Tibial nerve (tissue), 4 donors: Measurements from ENCODE around the gene NRDE2. TPM values are rescaled to one million over a fixed set of nuclear protein-coding genes. Genes with fewer than 3 reads are reported as not detected.

ENCODE experiments used
- DNase-seq, 2 donors: peaks; one replicate each; pipeline ENCODE4 v3.0.0-alpha.2; 2019; ENCODE audit warnings: low spot score in 2 of 2
- H3K27ac ChIP-seq, 4 donors: fragments of 200-600 bp; sonication (generic) in 3 of 4; one replicate each; pipeline ENCODE4 v1.5.1; 2017 to 2019; ENCODE audit warnings: mild to moderate bottlenecking in 1 of 4
- H3K27me3 ChIP-seq, 2 donors: fragments of 200-600 bp; sonication (generic) in 1 of 2; one replicate each; pipeline versions ENCODE4 v1.5.1 to v1.6.0; 2017 to 2019
- H3K36me3 ChIP-seq, 3 donors: fragments of 200-600 bp; sonication (generic); one replicate each; pipeline ENCODE4 v1.5.1; 2018 to 2019
- H3K4me1 ChIP-seq, 4 donors: fragments of 200-600 bp; sonication (generic) in 3 of 4; one replicate each; pipeline ENCODE4 v1.5.1; 2017 to 2019
- H3K4me3 ChIP-seq, 4 donors: fragments of 200-600 bp; sonication (generic) in 3 of 4; one replicate each; pipeline ENCODE4 v1.5.1; 2017 to 2019; ENCODE audit warnings: mild to moderate bottlenecking in 1 of 4, moderate library complexity in 1 of 4
- H3K9me3 ChIP-seq, 4 donors: fragments of 200-600 bp; sonication (generic) in 3 of 4; one replicate each; pipeline ENCODE4 v1.5.1; 2017 to 2019
- EP300 ChIP-seq, 2 donors: sonication (generic); formaldehyde crosslinking; IDR thresholded peaks; one replicate each; pipeline ENCODE4 v1.6.1; 2017; ENCODE audit warnings: antibody characterized with exemption in 2 of 2, mild to moderate bottlenecking in 1 of 2
- POLR2A ChIP-seq, 2 donors: fragments of 450-650 bp; IDR thresholded peaks; one replicate each; pipeline ENCODE4 v1.6.1; 2017; ENCODE audit warnings: antibody characterized with exemption in 2 of 2, mild to moderate bottlenecking in 2 of 2, moderate library complexity in 2 of 2
- WGBS, 2 donors: methylation state at CpG; one replicate each; pipeline ENCODE4 v1.1.5; 2018; 5-methylcytosine and 5-hydroxymethylcytosine counted together
- total RNA-seq, 4 donors: library from RNA; depleted of rRNA; stranded (reverse); fragments of >200 nt; gene quantifications; one replicate each; pipeline ENCODE4 v1.1.0, GENCODE V29; 2016
- TF ChIP-seq, protein P1 (sequence below), 5 experiments: fragments of 200-600 bp in 3 of 5; fragments of 450-650 bp in 2 of 5; sonication (generic) in 3 of 5; IDR thresholded peaks; one replicate each; pipeline ENCODE4 v1.5.1; 2016 to 2019; ENCODE audit warnings: antibody characterized with exemption in 5 of 5, mild to moderate bottlenecking in 3 of 5, moderate library complexity in 2 of 5

The NRDE2 gene
- total RNA-seq, 4 donors from 2014 or later = 15.7 to 18.9 (median 17.2) TPM

DNA sequence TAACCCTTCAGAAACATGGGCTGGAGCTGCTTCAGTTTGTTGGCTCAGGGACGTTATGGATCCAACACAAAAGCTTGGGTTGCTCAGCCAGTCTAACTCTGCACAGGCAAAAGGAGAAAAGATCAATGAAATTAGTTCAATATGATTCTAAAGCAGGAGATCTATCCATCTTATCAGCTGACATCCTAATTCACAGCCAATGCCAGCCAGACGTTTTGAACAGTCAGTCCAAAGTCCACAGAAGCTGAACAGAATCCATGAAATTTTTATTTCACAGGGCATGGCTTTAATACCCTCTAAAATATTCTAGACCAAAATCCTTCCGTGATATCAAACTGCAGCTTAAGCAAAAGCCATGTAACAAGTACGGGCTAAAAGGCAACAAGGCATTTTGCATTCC lies 13.7 kb downstream of the NRDE2 start:
- H3K4me3 ChIP-seq = no peak overlapping the region
- H3K9me3 ChIP-seq = no peaks in the 10 kb centered on the region
- no peaks in the 10 kb centered on the region for H3K4me1 ChIP-seq
- peaks cover 0 to 57% (median 0%) of the 10 kb centered on the region in 3 donors for H3K36me3 ChIP-seq
- DNase-seq = no peak
- no peak for TF ChIP-seq POLR2A (IDR thresholded peaks at IDR 0.05)
- 68 to 76% methylated on average over 4 of the region's 4 CpGs for WGBS, 2 donors
- no peaks in the 10 kb centered on the region for H3K27me3 ChIP-seq
- no peak overlapping the region for H3K27ac ChIP-seq

DNA sequence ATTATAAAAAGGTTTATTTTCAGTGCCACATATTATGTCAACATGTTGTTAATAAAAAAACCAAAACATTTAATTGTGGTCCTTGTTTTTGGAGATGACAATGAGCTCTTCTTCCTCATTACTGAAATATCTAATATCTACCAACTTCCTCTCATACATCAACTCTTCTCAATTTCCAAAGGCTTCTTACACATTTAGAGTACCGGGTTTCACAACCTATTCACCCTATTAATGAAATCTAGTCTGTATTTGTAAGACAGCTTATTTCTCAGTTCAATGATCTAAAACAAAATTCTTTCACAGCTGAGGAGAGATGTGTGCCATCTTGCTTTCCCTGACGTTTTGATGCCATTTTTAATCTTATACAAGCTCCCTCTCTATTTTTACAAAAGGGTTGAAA lies 14.5 kb downstream of the NRDE2 start:
- TF ChIP-seq, protein P1, sequence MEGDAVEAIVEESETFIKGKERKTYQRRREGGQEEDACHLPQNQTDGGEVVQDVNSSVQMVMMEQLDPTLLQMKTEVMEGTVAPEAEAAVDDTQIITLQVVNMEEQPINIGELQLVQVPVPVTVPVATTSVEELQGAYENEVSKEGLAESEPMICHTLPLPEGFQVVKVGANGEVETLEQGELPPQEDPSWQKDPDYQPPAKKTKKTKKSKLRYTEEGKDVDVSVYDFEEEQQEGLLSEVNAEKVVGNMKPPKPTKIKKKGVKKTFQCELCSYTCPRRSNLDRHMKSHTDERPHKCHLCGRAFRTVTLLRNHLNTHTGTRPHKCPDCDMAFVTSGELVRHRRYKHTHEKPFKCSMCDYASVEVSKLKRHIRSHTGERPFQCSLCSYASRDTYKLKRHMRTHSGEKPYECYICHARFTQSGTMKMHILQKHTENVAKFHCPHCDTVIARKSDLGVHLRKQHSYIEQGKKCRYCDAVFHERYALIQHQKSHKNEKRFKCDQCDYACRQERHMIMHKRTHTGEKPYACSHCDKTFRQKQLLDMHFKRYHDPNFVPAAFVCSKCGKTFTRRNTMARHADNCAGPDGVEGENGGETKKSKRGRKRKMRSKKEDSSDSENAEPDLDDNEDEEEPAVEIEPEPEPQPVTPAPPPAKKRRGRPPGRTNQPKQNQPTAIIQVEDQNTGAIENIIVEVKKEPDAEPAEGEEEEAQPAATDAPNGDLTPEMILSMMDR (IDR thresholded peaks at IDR 0.05) = no peak
- TF ChIP-seq EP300 (IDR thresholded peaks at IDR 0.05) (no peak), POLR2A (IDR thresholded peaks at IDR 0.05) (no peak)
- no peak for DNase-seq
- H3K27ac ChIP-seq = no peak overlapping the region
- no peaks in the 10 kb centered on the region for H3K4me1 ChIP-seq
- H3K9me3 ChIP-seq = no peaks in the 10 kb centered on the region
- WGBS, 2 donors = 81 to 85% methylated on average over 2 of the region's 2 CpGs
- H3K4me3 ChIP-seq = no peak overlapping the region
- no peaks in the 10 kb centered on the region for H3K27me3 ChIP-seq
- peaks cover 0 to 65% (median 0%) of the 10 kb centered on the region in 3 donors for H3K36me3 ChIP-seq

DNA sequence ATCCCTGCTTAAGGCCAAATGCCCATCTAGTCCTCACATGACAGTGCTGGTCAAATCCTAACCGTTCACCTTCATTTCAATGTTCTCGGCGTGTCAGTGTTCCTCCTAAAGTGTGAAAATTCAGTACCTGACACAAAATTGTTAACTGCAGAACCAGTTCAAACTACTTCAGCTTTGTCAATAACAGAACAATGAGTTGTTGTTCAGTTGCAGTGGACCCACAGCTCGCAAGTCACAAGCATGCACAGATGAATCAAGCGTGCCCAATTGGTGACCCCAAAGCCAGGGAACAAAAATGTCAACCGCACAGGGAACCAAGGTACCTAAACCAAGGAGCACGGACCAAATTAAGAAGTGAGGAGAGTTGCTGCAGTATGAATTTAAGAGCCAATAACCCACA lies 23.2 kb downstream of the NRDE2 start:
- peaks cover 0 to 83% (median 6%) of the 10 kb centered on the region in 3 donors for H3K36me3 ChIP-seq
- no peaks in the 10 kb centered on the region for H3K9me3 ChIP-seq
- H3K4me1 ChIP-seq = peaks cover 0 to 11% (median 0%) of the 10 kb centered on the region in 4 donors
- 71 to 78% methylated on average over 7 of the region's 7 CpGs for WGBS, 2 donors
- H3K4me3 ChIP-seq = no peak overlapping the region
- TF ChIP-seq EP300 (IDR thresholded peaks at IDR 0.05) (no peak), POLR2A (IDR thresholded peaks at IDR 0.05) (no peak)
- TF ChIP-seq, protein P1 (IDR thresholded peaks at IDR 0.05) = no peak
- DNase-seq = no peak
- H3K27me3 ChIP-seq = no peaks in the 10 kb centered on the region
- H3K27ac ChIP-seq = no peak overlapping the region

DNA sequence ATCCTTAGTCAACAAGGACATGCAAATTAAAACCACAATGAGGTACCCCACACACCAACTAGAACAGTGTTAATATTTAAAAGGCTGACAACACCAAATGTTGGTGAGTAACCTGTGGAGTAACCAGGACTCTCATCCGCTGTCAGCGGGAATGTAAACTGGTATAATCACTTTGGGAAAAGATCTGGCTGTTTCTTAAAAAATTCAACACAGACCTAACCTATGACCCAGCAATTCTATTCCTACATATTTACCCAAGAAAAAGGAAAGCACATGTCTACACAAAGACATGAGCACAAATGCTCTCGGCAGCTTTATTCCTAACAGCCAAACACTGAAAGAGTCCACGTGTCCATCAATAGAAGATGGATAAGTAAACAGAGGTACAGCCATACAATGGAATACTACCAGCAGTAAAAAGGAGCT lies 26.6 kb downstream of the NRDE2 start:
- TF ChIP-seq POLR2A (IDR thresholded peaks at IDR 0.05) = no peak
- TF ChIP-seq, protein P1 (IDR thresholded peaks at IDR 0.05) = no peak
- no peak for TF ChIP-seq EP300 (IDR thresholded peaks at IDR 0.05)
- Histone ChIP-seq H3K4me3 (no peak overlapping the region), H3K36me3 (peaks cover 3 to 61% (median 6%) of the 10 kb centered on the region in 3 donors), H3K9me3 (no peaks in the 10 kb centered on the region), H3K27me3 (no peaks in the 10 kb centered on the region), H3K27ac (no peak overlapping the region), H3K4me1 (peaks cover 0 to 36% (median 6%) of the 10 kb centered on the region in 4 donors)
- DNase-seq = no peak
- WGBS, 2 donors = 78 to 82% methylated on average over 4 of the region's 4 CpGs

DNA sequence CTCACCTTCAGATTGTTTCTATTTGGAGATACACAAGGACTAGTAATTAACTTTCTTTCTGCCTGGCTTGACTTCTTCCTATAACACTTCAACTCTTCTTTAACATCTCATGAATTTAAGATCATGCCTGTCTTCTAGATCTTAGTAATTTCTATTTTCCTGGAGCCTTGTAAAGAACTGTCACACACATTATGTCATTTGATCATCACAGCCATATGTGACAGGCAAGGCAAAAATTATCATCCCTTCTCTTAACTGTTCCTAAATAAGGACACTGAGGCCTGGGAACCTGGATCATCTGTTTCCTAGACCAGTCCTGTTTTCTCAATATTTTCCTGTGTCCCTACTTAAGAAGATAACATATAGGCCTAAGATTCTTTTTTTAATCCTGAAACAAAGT lies 27.2 kb downstream of the NRDE2 start:
- H3K9me3 ChIP-seq = no peaks in the 10 kb centered on the region
- H3K27ac ChIP-seq = no peak overlapping the region
- H3K4me3 ChIP-seq = no peak overlapping the region
- H3K27me3 ChIP-seq = no peaks in the 10 kb centered on the region
- peaks cover 3 to 55% (median 6%) of the 10 kb centered on the region in 3 donors for H3K36me3 ChIP-seq
- no peak for DNase-seq
- TF ChIP-seq POLR2A (IDR thresholded peaks at IDR 0.05) (no peak), EP300 (IDR thresholded peaks at IDR 0.05) (no peak)
- TF ChIP-seq, protein P1 (IDR thresholded peaks at IDR 0.05) = no peak
- peaks cover 0 to 39% (median 6%) of the 10 kb centered on the region in 4 donors for H3K4me1 ChIP-seq

DNA sequence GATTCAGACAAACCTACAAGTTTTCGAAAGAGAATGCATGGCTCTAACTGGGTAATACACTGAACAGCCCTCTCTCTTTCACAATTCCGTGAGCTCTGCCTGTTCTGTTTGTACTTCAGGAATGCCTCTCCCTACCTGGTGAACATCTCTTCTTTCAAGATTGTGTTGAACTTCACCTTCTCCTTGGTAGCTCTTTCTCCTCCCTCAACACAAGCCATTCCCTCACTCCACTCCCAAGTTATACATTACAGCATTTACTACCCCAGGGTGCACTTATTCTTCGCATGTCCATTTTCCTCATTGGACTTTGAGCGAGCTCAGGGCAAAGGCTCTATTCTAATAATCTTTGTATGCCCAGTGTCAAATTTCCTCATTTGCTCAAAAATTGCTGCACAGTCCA lies 28.3 kb downstream of the NRDE2 start:
- Histone ChIP-seq H3K4me3 (no peak overlapping the region), H3K4me1 (peaks cover 0 to 35% (median 6%) of the 10 kb centered on the region in 4 donors), H3K27ac (no peak overlapping the region), H3K36me3 (peaks cover 3 to 50% (median 6%) of the 10 kb centered on the region in 3 donors), H3K9me3 (no peaks in the 10 kb centered on the region), H3K27me3 (no peaks in the 10 kb centered on the region)
- DNase-seq = no peak
- TF ChIP-seq EP300 (IDR thresholded peaks at IDR 0.05) = no peak
- TF ChIP-seq, protein P1 (IDR thresholded peaks at IDR 0.05) = no peak
- TF ChIP-seq POLR2A (IDR thresholded peaks at IDR 0.05) = no peak
- WGBS, 2 donors = 93% methylated on average over 4 of the region's 4 CpGs
